HEK293 (cell line): ENCODE results near the gene IRF3.

Experiments used
- BCL11A ChIP-seq: fragments of 450-650 bp; formaldehyde crosslinking; IDR thresholded peaks from 2 replicates; pipeline ENCODE4 v1.5.1; 2016; ENCODE audit warnings: low read depth, missing biosample characterization, missing genetic modification characterization
- CTCF ChIP-seq: fragments of 450-650 bp; formaldehyde crosslinking; IDR thresholded peaks from 2 replicates; pipeline ENCODE4 v1.5.1; 2016; ENCODE audit warnings: missing biosample characterization, missing genetic modification characterization
- KLF16 ChIP-seq: fragments of 450-650 bp; formaldehyde crosslinking; IDR thresholded peaks from 2 replicates; pipeline ENCODE4 v1.5.1; 2017; ENCODE audit warnings: missing biosample characterization, missing genetic modification characterization
- MEIS1 ChIP-seq: sonication (generic); formaldehyde crosslinking; IDR thresholded peaks from 2 replicates; pipeline ENCODE4 v1.8.1; 2022; ENCODE audit warnings: missing genetic modification reagents, mild to moderate bottlenecking, borderline replicate concordance
- ZNF121 ChIP-seq: fragments of 450-650 bp; formaldehyde crosslinking; IDR thresholded peaks from 2 replicates; pipeline ENCODE4 v1.5.1; 2016; ENCODE audit warnings: missing biosample characterization, missing genetic modification characterization
- ZNF350 ChIP-seq: fragments of 450-650 bp; formaldehyde crosslinking; IDR thresholded peaks from 2 replicates; pipeline ENCODE4 v1.5.0; 2017; ENCODE audit warnings: missing biosample characterization, mild to moderate bottlenecking, missing genetic modification characterization
- ZNF777 ChIP-seq: fragments of 450-650 bp; formaldehyde crosslinking; IDR thresholded peaks from 2 replicates; pipeline ENCODE4 v1.5.1; 2017; ENCODE audit warnings: missing biosample characterization, missing genetic modification characterization, borderline replicate concordance

- TF ChIP-seq BCL11A (tag by site-specific recombination) (no peak), CTCF (tag by site-specific recombination) (no peak), ZNF350 (no peak), ZNF777 (tag by site-specific recombination) (no peak), MEIS1 (CRISPR knock-in tag) (no peak), ZNF121 (tag by site-specific recombination) (no peak), KLF16 (tag by site-specific recombination) (no peak)
Observed at GRCh38 chr19:49688531-49689132, 23.0 kb upstream of the IRF3 start.
